ENCODE measurements around the gene SHPK.
"Not testable (repeated sequence)": the region's sequence is repeated elsewhere in the genome, so short reads cannot be mapped to it uniquely, and the experiment has no call there.

Gene SHPK

GRCh38 chr17:3573246-3574100 is 62.6 kb downstream of the SHPK start:
- no peak for FAIRE-seq
- DNase-seq (ENCODE audit: insufficient read length) = peak; percentile 1
- TF ChIP-seq TAF1 (IDR thresholded peaks at IDR 0.05; ENCODE audit: borderline replicate concordance, low read depth, low read length) (no peak), POLR2A (IDR thresholded peaks at IDR 0.05; ENCODE audit: low read depth, low read length) (no peak), POLR2AphosphoS5 (IDR thresholded peaks at IDR 0.05; ENCODE audit: low read depth, low read length) (no peak)

- DNase-seq (ENCODE audit: insufficient read length) (no peak), FAIRE-seq (no peak)
- TF ChIP-seq POLR2AphosphoS5 (IDR thresholded peaks at IDR 0.05; ENCODE audit: low read depth, low read length) (no peak), POLR2A (IDR thresholded peaks at IDR 0.05; ENCODE audit: low read depth, low read length) (no peak), TAF1 (IDR thresholded peaks at IDR 0.05; ENCODE audit: borderline replicate concordance, low read depth, low read length) (no peak)
Observed at GRCh38 chr17:3572231-3572630, 63.8 kb downstream of the SHPK start.

GRCh38 chr17:3571043-3571900 is 64.8 kb downstream of the SHPK start:
- TF ChIP-seq POLR2A (IDR thresholded peaks at IDR 0.05; ENCODE audit: low read depth, low read length) = no peak
- TF ChIP-seq TAF1 (IDR thresholded peaks at IDR 0.05; ENCODE audit: borderline replicate concordance, low read depth, low read length) = no peak
- TF ChIP-seq POLR2AphosphoS5 (IDR thresholded peaks at IDR 0.05; ENCODE audit: low read depth, low read length) = no peak
- DNase-seq (ENCODE audit: insufficient read length) (no peak), FAIRE-seq (no peak)

GRCh38 chr17:3569534-3570137 is 66.4 kb downstream of the SHPK start:
- no peak for TF ChIP-seq POLR2AphosphoS5 (IDR thresholded peaks at IDR 0.05; ENCODE audit: low read depth, low read length)
- TF ChIP-seq POLR2A (IDR thresholded peaks at IDR 0.05; ENCODE audit: low read depth, low read length) = no peak
- TF ChIP-seq TAF1 (IDR thresholded peaks at IDR 0.05; ENCODE audit: borderline replicate concordance, low read depth, low read length) = no peak
- FAIRE-seq = no peak
- no peak for DNase-seq (ENCODE audit: insufficient read length)

GRCh38 chr17:3566551-3566950 is 69.5 kb downstream of the SHPK start:
- FAIRE-seq = no peak
- DNase-seq (ENCODE audit: insufficient read length) = no peak
- TF ChIP-seq POLR2AphosphoS5 (IDR thresholded peaks at IDR 0.05; ENCODE audit: low read depth, low read length) = no peak
- TF ChIP-seq POLR2A (IDR thresholded peaks at IDR 0.05; ENCODE audit: low read depth, low read length) = no peak

GRCh38 chr17:3565143-3565542 is 70.9 kb downstream of the SHPK start:
- DNase-seq (ENCODE audit: insufficient read length) = no peak
- TF ChIP-seq TAF1 (IDR thresholded peaks at IDR 0.05; ENCODE audit: borderline replicate concordance, low read depth, low read length) (no peak), POLR2A (IDR thresholded peaks at IDR 0.05; ENCODE audit: low read depth, low read length) (no peak), POLR2AphosphoS5 (IDR thresholded peaks at IDR 0.05; ENCODE audit: low read depth, low read length) (no peak)
- FAIRE-seq = no peak

- not testable (repeated sequence) for FAIRE-seq; DNase-seq (ENCODE audit: insufficient read length)
Observed at GRCh38 chr17:3564241-3564640, 71.8 kb downstream of the SHPK start.

GRCh38 chr17:3559270-3559645 is 76.8 kb downstream of the SHPK start:
- FAIRE-seq = no peak

GRCh38 chr17:3558603-3559269 is 77.3 kb downstream of the SHPK start:
- peak; percentile 83 for DNase-seq (ENCODE audit: insufficient read length)
- TF ChIP-seq POLR2AphosphoS5 (IDR thresholded peaks at IDR 0.05; ENCODE audit: low read depth, low read length) = peak; percentile 91
- peak; percentile 74 for TF ChIP-seq POLR2A (IDR thresholded peaks at IDR 0.05; ENCODE audit: low read depth, low read length)
- TF ChIP-seq TAF1 (IDR thresholded peaks at IDR 0.05; ENCODE audit: borderline replicate concordance, low read depth, low read length) = no peak
- FAIRE-seq = peak; percentile 100

More at GRCh38 chr17:3559270-3559645, 76.8 kb downstream of the SHPK start:
- no peak for DNase-seq (ENCODE audit: insufficient read length)
- TF ChIP-seq TAF1 (IDR thresholded peaks at IDR 0.05; ENCODE audit: borderline replicate concordance, low read depth, low read length) (no peak), POLR2A (IDR thresholded peaks at IDR 0.05; ENCODE audit: low read depth, low read length) (no peak), POLR2AphosphoS5 (IDR thresholded peaks at IDR 0.05; ENCODE audit: low read depth, low read length) (no peak)
